HG03432 (cell line): ENCODE data around the gene STARD5.
"Not testable (repeated sequence)": the region's sequence is repeated elsewhere in the genome, so short reads cannot be mapped to it uniquely, and the experiment has no call there.

ENCODE experiments used
- ATAC-seq: cut with Tn5 transposase; IDR thresholded peaks from one replicate; pipeline ENCODE4 v1.9.1; 2021; ENCODE audit warnings: mild to moderate bottlenecking, moderate library complexity; ENCODE audit not compliant: unreplicated experiment

The STARD5 gene

DNA sequence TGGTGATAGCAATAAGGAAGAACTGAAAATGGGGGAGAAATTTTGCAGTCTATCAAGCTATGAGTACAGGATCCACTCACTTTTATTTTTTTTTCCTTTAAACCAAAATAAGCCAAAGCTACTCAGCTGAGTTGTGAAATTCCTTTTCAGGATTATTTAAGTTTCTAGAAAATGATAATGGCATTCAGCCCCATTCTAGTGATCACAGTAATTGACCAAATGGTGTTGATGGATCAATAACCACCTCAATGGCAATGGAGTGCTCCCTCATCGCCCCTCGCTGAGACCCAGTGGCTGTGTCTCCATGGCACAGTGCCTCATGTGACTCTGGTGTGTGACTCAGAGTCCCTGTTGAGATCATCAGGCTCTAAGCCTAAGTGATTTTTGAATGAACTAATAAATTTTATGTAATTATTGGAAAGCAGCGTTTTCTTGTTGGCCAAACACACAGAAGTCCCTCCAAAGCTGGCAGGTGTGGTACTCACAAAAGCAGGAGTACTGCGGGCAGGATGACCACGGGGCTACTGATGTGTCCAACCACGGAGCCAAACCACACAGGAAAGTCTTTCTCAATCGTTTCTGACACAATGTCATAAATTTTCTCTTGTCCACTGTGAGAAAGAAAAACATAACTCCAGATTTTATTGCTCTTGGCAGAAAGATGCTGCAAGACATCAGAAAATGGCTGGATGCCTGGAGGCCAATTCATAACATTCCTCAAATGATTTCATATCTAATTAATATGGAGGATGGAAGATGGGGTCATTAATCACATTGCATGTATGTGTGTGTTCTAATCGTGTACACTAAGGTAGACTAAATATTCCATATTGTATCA lies 14.4 kb upstream of the STARD5 start:
- ATAC-seq: no peak

DNA sequence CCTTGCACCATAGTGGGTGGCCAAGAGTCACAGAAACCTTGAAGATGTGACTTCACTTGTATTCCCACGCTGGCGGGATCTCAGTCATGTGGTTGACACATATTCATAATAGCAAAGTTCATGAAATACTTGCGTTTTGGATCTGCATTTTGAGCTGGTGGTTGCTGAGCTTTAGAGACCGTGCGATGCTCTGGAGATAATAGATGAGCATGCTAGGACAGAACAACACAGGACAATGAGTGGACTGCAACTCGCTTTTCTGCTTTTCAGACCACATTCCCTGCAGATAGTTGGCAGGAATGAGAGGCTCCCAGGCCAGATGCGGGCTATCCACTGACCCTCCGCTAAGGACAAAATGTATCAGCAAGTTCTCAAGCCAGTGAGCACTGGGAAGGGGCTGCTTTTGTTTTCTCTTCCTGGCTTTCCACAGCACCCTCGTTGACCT lies 13.8 kb upstream of the STARD5 start:
- ATAC-seq: no peak

- no peak for ATAC-seq
These were observed 13.3 kb upstream of the STARD5 start for GRCh38 chr15:81337241-81337640.

DNA sequence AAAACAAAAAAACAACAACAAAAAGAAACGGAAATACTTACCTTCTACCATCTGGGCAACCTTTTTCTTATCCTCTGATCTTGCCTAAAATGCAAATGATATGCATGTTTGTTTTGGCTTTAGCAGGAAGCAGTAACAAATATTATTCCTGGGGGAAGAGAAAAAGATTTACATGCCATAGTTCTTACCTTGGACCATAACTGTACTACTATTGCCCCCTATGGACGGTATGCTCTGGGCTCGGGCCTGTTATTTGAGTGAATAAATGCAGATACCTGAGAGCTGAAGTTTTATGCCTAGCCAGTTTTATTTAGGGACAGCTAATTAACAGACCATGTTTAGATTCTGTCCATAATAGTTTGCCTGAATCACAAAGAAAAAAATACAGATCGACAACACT lies 12.6 kb upstream of the STARD5 start:
- ATAC-seq: no peak

GRCh38 chr15:81335631-81336030 lies 11.7 kb upstream of the STARD5 start:
- ATAC-seq: no peak

DNA sequence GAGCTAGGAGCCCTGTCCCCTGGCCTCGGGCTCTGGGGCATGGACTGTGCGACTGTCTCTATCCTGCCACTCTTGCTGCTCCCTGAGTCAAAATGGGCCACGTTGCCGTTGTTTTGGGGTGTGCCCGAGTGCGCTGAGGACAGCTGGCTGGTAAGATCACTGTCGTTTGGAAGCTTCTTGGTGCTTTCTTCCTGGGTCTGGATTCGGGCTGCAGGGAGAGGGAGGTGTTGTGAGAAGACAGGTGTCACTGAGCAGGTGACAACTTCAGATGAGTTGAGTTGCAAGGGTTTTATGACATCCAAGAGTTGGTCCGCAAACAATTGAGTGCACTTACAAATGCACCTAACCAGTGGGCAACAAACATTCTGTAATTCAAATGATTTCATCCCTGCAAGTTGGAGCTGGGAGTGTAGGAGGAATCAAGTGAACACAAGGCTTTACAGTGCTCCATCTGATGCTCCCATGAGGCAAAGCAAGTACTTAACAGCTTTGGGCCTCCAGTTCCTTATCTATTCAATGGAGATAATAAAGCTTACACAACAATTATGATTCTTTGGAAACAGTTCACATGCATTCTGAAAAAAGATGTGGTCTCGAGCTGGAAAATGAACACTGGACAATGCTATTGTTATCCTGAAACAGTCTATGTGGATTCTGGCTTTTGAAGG lies 11.0 kb upstream of the STARD5 start:
- no peak for ATAC-seq

DNA sequence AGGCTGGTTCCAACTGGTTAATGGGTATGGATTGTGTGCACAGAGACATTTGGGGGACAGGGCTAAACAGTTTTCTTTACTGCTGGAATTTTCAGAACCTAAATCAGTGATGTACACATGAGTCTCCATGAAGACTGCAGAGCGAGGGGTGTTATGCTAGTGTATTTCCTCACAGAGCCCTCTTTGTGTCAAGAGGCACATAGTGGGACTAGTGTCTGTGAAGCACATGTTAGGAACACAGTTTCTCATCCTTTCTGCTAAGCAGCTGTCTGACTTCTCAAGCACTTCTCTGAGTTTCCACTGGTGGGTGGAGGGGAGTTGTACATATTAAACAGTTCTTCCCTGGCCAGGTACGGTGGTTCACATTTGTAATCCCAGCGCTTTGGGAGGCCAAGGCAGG lies 9.4 kb upstream of the STARD5 start:
- no peak for ATAC-seq

DNA sequence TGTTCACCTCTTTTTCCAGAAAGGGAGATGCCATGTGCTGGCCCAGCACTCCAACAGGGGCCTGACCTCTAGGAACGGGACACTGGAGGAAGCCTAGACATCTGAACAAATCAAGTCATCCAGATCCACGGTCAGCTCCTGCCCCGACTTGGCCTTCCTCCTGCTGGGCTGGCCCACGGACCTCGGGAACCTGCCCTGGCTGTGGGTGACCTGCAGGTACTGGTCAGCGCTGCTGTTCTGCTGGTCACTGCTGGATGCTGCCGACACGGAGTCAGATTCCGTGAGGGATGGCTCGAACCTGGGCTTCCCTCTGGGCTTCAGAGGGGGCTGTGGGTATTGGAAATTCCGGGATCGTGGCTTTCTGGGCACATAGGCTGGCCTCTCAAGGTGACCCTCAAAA lies 8.4 kb upstream of the STARD5 start:
- ATAC-seq: no peak

DNA sequence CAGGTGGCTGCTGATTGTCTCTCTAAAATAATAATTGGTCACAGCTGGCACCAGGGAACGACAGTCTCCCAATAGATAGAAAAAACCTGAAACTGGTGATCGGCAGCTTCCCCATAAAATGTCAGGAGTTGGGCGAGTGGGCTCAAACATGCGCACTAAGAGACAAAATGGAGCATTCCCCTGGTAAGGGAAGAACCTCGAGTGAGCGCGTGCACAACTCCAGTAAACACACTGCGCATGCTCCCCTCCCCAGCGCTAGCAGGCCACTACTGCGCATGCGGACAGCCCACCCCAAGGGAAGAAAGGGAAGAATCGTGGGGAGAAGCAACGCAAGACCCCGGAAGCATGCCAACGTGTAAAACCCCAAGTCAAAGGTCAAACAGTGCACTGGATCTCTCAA lies 7.7 kb upstream of the STARD5 start:
- ATAC-seq: no peak

GRCh38 chr15:81331141-81331540 lies 7.2 kb upstream of the STARD5 start:
- ATAC-seq: not testable (repeated sequence)

DNA sequence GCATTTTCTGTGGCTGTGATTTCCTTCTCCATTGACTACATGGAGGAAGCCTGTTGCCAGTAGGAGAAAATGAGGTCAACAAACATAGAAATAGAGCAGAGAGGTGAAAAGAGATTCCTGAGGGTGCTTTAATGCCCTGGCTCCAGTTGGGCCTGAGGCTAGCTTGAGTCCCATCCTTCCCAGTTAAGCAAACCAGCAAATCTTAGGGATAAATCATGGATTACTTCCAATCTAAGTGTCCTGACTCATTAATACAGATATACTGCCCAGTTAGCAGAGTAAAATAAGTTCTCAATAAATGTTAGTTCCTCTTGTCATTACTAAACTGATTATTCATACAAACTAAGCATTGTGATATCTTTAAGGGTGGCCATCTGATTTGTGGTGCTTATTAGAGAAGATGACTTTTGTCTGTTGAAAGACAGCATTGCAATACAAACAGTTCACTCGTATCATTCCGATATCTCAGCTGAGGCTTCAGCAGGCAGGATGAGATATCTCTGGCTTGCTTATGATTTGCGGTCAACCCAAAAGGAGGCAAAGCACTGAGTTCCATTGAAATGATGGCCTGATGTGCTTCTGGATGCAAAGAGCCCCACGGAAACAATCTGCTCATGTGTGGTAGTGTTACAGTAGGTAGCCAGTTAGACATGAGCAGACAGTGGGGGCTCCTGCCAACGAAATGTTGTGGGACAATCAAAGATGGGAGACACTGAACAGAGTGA lies 6.6 kb upstream of the STARD5 start:
- ATAC-seq: no peak

DNA sequence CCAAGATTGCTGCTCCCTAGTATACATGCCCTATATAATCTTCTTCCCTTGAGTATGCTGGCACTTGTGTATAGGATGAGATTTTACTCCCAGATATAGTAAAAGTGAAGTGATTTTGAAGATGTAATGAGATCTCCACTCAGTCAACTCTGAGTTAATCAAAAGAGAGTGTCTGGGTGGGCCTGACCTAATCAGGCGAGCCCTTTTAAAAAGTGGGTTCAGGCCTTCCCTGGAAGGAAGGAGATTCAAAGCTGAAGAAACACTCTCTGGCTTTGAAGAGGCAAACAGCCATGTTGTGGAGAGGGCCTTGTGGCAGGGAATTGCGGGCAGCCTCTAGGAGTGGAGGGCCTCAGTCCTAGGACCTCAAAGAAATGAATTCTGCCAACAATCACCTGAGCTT lies 5.5 kb upstream of the STARD5 start:
- ATAC-seq: no peak

DNA sequence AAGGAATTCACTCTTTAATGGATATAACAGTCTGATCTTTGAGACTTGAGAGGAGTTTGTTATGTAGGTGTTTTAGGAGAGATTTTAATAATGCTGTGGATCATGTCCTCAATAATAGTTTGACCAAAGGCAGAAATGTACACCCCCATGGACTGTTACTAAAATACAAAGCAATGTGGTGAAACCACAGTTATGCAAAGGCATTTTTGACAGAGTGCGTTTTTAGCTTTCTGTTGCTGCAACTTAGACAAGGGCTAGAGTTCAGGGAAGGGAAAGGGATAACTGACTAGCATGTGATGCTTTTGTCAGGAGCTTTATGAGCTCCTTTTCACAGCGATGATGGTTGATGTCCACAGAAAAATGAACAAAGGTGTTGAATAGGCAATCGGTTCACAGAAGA lies 3.6 kb upstream of the STARD5 start:
- ATAC-seq: no peak

GRCh38 chr15:81326466-81327212 lies 2.7 kb upstream of the STARD5 start:
- no peak for ATAC-seq

- ATAC-seq: peak; percentile 19
These were observed 390 bp downstream of the STARD5 start for GRCh38 chr15:81323559-81323943.

DNA sequence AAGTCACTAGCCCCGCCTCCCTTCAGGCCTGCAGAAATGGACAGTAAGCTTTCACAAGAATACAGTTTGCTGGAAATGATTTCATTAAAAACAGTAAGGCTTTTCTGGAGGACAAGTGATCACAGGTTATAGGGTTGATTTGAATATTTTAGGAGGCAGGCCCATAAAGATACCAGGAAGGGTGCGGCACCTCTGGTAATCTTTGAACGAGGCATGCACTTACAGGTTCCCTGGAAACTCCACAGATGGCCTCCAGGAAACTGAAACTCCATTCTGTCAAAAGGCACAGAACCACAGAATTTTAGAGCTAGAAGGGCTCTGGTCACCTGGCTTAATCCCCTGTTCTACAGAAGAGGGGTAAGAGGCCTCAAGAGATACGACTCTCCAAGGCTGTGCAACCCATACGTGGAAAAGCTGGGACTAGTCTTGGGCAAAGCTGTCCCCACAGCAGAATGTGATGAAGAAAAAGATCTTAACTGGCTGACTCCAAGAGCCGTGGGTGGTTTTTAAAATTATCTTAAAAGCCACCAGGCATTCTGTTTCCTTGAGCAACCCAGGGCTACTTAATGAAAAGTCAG lies 1.2 kb downstream of the STARD5 start:
- no peak for ATAC-seq

- no peak for ATAC-seq
These were observed 2.3 kb downstream of the STARD5 start for GRCh38 chr15:81321667-81322066.

GRCh38 chr15:81317642-81318017 lies 6.3 kb downstream of the STARD5 start:
- ATAC-seq: no peak

- ATAC-seq: no peak
These were observed 7.7 kb downstream of the STARD5 start for GRCh38 chr15:81316267-81316666.

- no peak for ATAC-seq
These were observed 8.3 kb downstream of the STARD5 start for GRCh38 chr15:81315452-81316175.
